DND-41 (cell line): Measurements from ENCODE around the gene ZCCHC3.
A peak's percentile ranks its signal among the peaks of the same experiment; 100 is the strongest.

Experiments
- ATAC-seq: fragments of 200-7000 bp; cut with Tn5 transposase; 3 replicates; pipeline ENCODE4 v1.9.1; 2021; ENCODE audit warnings: low read depth; ENCODE audit not compliant: insufficient read depth
- DNase-seq: peaks from one replicate; pipeline ENCODE4 v3.0.0-alpha.2; 2020
- H2AFZ ChIP-seq: 2 replicates; pipeline ENCODE4 v1.6.0; 2012; ENCODE audit warnings: low read depth, low read length
- H3K27ac ChIP-seq: 2 replicates; pipeline ENCODE4 v1.5.1; 2012; ENCODE audit warnings: low read length, inconsistent platforms
- H3K27me3 ChIP-seq: fragments of 200-600 bp; sonication (generic); 2 replicates; pipeline ENCODE4 v1.6.0; 2012; ENCODE audit warnings: low read length, mild to moderate bottlenecking, inconsistent platforms; ENCODE audit not compliant: insufficient read depth, poor library complexity
- H3K36me3 ChIP-seq: 2 replicates; pipeline ENCODE4 v1.5.1; 2012; ENCODE audit warnings: low read length, inconsistent platforms; ENCODE audit not compliant: insufficient read depth
- H3K4me1 ChIP-seq: 2 replicates; pipeline ENCODE4 v1.5.1; 2012; ENCODE audit warnings: mild to moderate bottlenecking, low read length; ENCODE audit not compliant: insufficient read depth
- H3K4me2 ChIP-seq: 2 replicates; pipeline ENCODE4 v1.6.0; 2012; ENCODE audit warnings: mild to moderate bottlenecking, moderate library complexity, low read length, inconsistent platforms; ENCODE audit not compliant: insufficient read depth
- H3K4me3 ChIP-seq, 2 experiments: fragments of 200-600 bp in 1 of 2; shearing (Covaris generic) in 1 of 2; 2 replicates each; pipeline ENCODE4 v1.5.1; 2012 to 2016; ENCODE audit warnings: inconsistent platforms in 2 of 2, low read length in 2 of 2, mild to moderate bottlenecking in 2 of 2, low read depth in 1 of 2, moderate library complexity in 1 of 2
- H3K79me2 ChIP-seq: 2 replicates; pipeline ENCODE4 v1.6.0; 2012; ENCODE audit warnings: low read length, inconsistent platforms; ENCODE audit not compliant: insufficient read depth
- H3K9ac ChIP-seq: 2 replicates; pipeline ENCODE4 v1.6.0; 2012; ENCODE audit warnings: low read depth, mild to moderate bottlenecking, inconsistent platforms, low read length, moderate library complexity
- H3K9me3 ChIP-seq: 2 replicates; pipeline ENCODE4 v1.5.1; 2012; ENCODE audit warnings: low read length, moderate library complexity, mild to moderate bottlenecking, inconsistent platforms; ENCODE audit not compliant: insufficient read depth, severe bottlenecking
- H4K20me1 ChIP-seq: 2 replicates; pipeline ENCODE4 v1.6.0; 2012; ENCODE audit warnings: low read length; ENCODE audit not compliant: insufficient read depth
- CTCF ChIP-seq: IDR thresholded peaks from 2 replicates; pipeline ENCODE4 v1.5.1; 2012; ENCODE audit warnings: borderline replicate concordance, low read length, moderate library complexity, mild to moderate bottlenecking; ENCODE audit not compliant: poor library complexity, severe bottlenecking; ENCODE audit errors: extremely low read depth
- EZH2 ChIP-seq: IDR thresholded peaks from 3 replicates; pipeline ENCODE4 v1.6.1; 2012; ENCODE audit warnings: borderline replicate concordance, low read depth, mild to moderate bottlenecking, moderate library complexity, low read length, inconsistent platforms; ENCODE audit not compliant: severe bottlenecking

The ZCCHC3 gene

GRCh38 chr20:289693-290083 lies 7.7 kb upstream of the ZCCHC3 start:
- DNase-seq: no peak
- Histone ChIP-seq H3K27ac (peak overlapping the region; percentile 76), H3K4me2 (peak overlapping the region; percentile 88), H3K36me3 (peaks cover 3% of the 10 kb centered on the region; the same call in 1 of the 2 replicates), H2AFZ (peak overlapping the region; percentile 94), H3K9me3 (no peaks in the 10 kb centered on the region), H4K20me1 (no peaks in the 10 kb centered on the region), H3K4me3 (peak overlapping the region; percentile 54 to 73; a peak in 3 of 4 replicates), H3K4me1 (peaks cover 31% of the 10 kb centered on the region), H3K79me2 (peaks cover 9% of the 10 kb centered on the region; the same call in 1 of the 2 replicates), H3K27me3 (no peaks in the 10 kb centered on the region), H3K9ac (peak overlapping the region; percentile 76)
- no peak for ATAC-seq
- TF ChIP-seq CTCF (no peak), EZH2 (no peak)

GRCh38 chr20:290084-290831 lies 7.1 kb upstream of the ZCCHC3 start, which contains the start of gene C20orf96:
Gene C20orf96, minus strand, starts transcription at chr20:290750. Its CDS starts 140 bp downstream, at chr20:290610.
- H4K20me1 ChIP-seq: no peaks in the 10 kb centered on the region
- H3K4me3 ChIP-seq: peak within 1 kb of the TSS; percentile 54 to 73
- peak within 1 kb of the TSS; percentile 88 for H3K4me2 ChIP-seq
- H2AFZ ChIP-seq: peak within 1 kb of the TSS; percentile 94
- no peaks in the 10 kb centered on the region for H3K27me3 ChIP-seq
- TF ChIP-seq EZH2 (no peak), CTCF (peak; percentile 40)
- H3K9me3 ChIP-seq: no peaks in the 10 kb centered on the region
- H3K36me3 ChIP-seq: peaks cover 3% of the 10 kb centered on the region; the same call in 1 of the 2 replicates
- H3K4me1 ChIP-seq: peaks cover 31% of the 10 kb centered on the region
- H3K9ac ChIP-seq: peak within 1 kb of the TSS; percentile 76
- DNase-seq: peak; percentile 92
- peaks cover 9% of the 10 kb centered on the region; the same call in 1 of the 2 replicates for H3K79me2 ChIP-seq
- peak; percentile 87 for ATAC-seq
- H3K27ac ChIP-seq: peak within 1 kb of the TSS; percentile 76

- TF ChIP-seq EZH2 (no peak), CTCF (no peak)
- no peaks in the 10 kb centered on the region for H3K27me3 ChIP-seq
- H3K4me3 ChIP-seq: no peak overlapping the region
- no peak for ATAC-seq
- H3K9ac ChIP-seq: no peak overlapping the region
- H3K4me2 ChIP-seq: no peak overlapping the region
- peaks cover 44% of the 10 kb centered on the region for H3K4me1 ChIP-seq
- peaks cover 17% of the 10 kb centered on the region for H3K36me3 ChIP-seq
- no peak for DNase-seq
- no peak overlapping the region for H3K27ac ChIP-seq
- H3K79me2 ChIP-seq: peaks cover 35% of the 10 kb centered on the region
- H3K9me3 ChIP-seq: no peaks in the 10 kb centered on the region
- H2AFZ ChIP-seq: no peak overlapping the region
- H4K20me1 ChIP-seq: peaks cover 16% of the 10 kb centered on the region
These were observed 2.8 kb upstream of the ZCCHC3 start for GRCh38 chr20:294602-295001.
